GM21737 (cell line): Measurements from ENCODE around the gene COL4A2.
"Not testable (repeated sequence)": the region's sequence is repeated elsewhere in the genome, so short reads cannot be mapped to it uniquely, and the experiment has no call there.

ENCODE experiments used
- ATAC-seq: cut with Tn5 transposase; IDR thresholded peaks from one replicate; pipeline ENCODE4 v1.9.1; 2021; ENCODE audit warnings: mild to moderate bottlenecking, moderate library complexity; ENCODE audit not compliant: unreplicated experiment

The COL4A2 gene

GRCh38 chr13:110374431-110375370, 67.6 kb downstream of the COL4A2 start:
- no peak for ATAC-seq

GRCh38 chr13:110376120-110376519, 69.0 kb downstream of the COL4A2 start:
- no peak for ATAC-seq

- no peak for ATAC-seq
These were observed 70.2 kb downstream of the COL4A2 start for GRCh38 chr13:110377178-110377825.

- no peak for ATAC-seq
These were observed 70.7 kb downstream of the COL4A2 start for GRCh38 chr13:110377826-110378201.

- no peak for ATAC-seq
These were observed 72.3 kb downstream of the COL4A2 start for GRCh38 chr13:110379358-110379757.

- ATAC-seq, result no peak
These were observed 72.8 kb downstream of the COL4A2 start for GRCh38 chr13:110379905-110380341.

- ATAC-seq, result no peak
These were observed 73.4 kb downstream of the COL4A2 start for GRCh38 chr13:110380359-110381028.

- no peak for ATAC-seq
These were observed 73.9 kb downstream of the COL4A2 start for GRCh38 chr13:110381029-110381360.

GRCh38 chr13:110382229-110382628, 75.1 kb downstream of the COL4A2 start:
- no peak for ATAC-seq

- ATAC-seq, result no peak
These were observed 75.7 kb downstream of the COL4A2 start for GRCh38 chr13:110382830-110383229.

- ATAC-seq, result peak; percentile 99
These were observed 80.5 kb downstream of the COL4A2 start for GRCh38 chr13:110387451-110388107.

GRCh38 chr13:110388108-110388943, 81.2 kb downstream of the COL4A2 start:
- no peak for ATAC-seq

GRCh38 chr13:110390567-110390966, 83.5 kb downstream of the COL4A2 start:
- ATAC-seq, result no peak

- no peak for ATAC-seq
These were observed 84.2 kb downstream of the COL4A2 start for GRCh38 chr13:110391273-110391672.

GRCh38 chr13:110392510-110393240, 85.6 kb downstream of the COL4A2 start:
- ATAC-seq, result no peak

GRCh38 chr13:110393761-110394160, 86.7 kb downstream of the COL4A2 start:
- no peak for ATAC-seq

- no peak for ATAC-seq
These were observed 87.3 kb downstream of the COL4A2 start for GRCh38 chr13:110394371-110394841.

GRCh38 chr13:110395616-110396015, 88.5 kb downstream of the COL4A2 start:
- not testable (repeated sequence) for ATAC-seq

- no peak for ATAC-seq
These were observed 89.4 kb downstream of the COL4A2 start for GRCh38 chr13:110396476-110396875.
